Stimulated activated CD4-positive, alpha-beta T cell treated with anti-CD3 and anti-CD28 coated beads, Interleukin-12 subunit alpha, Interleukin-12 subunit beta, amount 100 ng/mL, for 24 hours (primary cell): ENCODE data around the gene ABCB1.

Experiments
- DNase-seq, 2 experiments: peaks; one replicate each; pipeline ENCODE4 v3.0.0-alpha.2; 2020; ENCODE audit warnings: low read depth in 2 of 2

ABCB1 gene

DNA sequence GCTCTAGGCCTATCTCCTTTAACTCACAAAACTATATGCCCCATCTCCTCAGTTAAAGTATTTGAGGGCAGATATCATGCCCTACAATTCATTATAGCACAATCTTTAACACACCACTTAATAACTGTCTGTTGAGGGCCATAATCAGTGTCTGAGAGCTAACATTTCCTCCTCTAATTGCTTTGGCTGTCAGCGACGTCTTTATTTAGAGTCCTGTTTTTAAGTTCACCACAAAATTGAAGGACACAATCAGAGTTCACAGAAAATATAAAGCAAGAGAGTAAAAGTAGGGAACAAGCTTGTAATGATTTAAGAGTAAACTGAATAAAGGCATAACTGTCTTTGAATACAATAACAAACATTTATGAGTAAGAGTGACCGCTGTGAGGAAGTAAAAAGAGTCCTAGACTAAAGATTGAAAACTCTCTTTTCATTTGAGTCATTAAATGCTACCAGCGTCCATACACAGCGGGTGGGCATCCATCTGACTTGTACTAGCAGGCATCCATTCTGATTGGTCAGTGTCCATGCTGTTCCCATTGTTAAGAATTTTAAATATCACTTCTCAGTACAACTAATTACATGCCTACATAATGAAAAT lies 86.8 kb downstream of the ABCB1 start:
- no peak for DNase-seq

DNA sequence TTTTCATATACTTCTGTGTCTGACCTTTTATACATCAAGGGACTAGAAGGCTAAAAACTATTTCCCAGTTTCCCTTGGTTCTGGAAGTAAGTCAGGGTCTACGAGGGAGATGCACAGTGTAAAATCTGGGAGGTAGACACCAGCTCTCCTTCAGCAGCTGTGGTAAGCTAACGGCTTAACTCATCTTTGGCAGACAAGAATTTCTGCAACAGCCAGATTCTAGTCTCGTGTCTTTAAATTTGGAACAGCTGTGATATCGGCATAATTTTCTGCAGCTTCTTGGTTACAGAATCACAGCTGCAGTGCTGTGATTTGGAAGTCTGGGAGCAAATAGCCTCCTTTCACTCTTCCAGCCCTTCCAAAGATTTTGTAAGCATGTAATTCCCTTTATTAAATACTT lies 87.8 kb downstream of the ABCB1 start:
- DNase-seq = no peak

DNA sequence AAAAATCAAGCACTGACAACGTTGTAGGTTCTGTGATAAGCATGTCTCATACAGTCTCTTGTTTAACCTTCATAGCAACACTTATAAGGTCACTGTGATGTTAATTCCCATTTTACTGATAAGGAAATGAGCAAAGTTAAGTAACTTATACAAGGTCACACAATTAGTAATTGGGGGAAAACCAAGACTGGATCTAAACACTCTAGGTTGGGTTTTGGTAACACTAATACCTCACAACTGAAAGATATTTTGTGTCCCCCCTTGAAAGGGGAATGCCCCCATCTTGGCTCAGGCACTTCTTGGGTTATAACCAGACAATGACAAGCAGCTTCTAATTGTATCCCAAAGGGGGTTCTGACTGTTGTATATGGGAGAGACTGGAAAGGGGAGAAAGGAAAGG lies 89.2 kb downstream of the ABCB1 start:
- no peak for DNase-seq

DNA sequence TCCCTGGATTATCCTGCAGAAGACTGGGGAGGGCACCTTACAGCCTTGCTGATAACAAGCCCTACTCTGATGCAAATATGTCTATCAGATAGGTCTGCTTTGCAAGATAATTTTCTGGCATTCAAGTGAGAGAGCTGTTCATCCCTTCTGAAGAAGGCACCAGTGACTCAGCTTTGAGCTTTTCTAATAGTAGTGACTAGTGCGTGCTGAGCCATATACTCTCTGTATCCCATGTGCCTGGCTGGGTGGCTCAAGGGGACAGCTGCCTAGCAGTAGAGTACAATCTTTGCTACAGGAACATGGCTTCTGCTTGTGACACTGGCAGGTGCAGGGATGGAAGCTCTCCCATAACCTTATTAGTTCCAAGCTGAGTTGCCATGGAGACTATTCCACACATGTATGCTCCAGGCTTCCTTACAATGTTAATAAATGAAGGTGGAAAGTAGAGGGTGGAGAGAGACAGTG lies 90.2 kb downstream of the ABCB1 start:
- DNase-seq = no peak

DNA sequence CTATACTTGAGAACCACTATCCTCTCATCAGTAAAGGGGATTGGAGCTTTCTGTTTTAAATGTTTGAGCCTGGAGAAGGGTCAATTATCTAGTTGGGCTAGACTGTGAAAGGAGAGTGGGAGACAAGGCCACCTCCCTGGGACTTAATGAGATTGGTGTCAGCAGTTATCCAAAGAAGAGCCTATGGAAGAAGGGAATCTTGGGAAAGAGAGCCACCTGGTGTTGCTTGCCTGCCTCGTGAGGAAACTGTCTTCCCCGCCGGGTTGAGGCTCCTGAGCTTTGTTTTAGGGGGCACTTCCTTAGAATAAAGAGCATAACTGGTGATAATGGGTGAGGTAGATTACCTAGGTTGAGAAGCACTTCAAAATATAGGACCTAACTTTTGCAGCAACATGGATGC lies 93.2 kb downstream of the ABCB1 start:
- no peak for DNase-seq

DNA sequence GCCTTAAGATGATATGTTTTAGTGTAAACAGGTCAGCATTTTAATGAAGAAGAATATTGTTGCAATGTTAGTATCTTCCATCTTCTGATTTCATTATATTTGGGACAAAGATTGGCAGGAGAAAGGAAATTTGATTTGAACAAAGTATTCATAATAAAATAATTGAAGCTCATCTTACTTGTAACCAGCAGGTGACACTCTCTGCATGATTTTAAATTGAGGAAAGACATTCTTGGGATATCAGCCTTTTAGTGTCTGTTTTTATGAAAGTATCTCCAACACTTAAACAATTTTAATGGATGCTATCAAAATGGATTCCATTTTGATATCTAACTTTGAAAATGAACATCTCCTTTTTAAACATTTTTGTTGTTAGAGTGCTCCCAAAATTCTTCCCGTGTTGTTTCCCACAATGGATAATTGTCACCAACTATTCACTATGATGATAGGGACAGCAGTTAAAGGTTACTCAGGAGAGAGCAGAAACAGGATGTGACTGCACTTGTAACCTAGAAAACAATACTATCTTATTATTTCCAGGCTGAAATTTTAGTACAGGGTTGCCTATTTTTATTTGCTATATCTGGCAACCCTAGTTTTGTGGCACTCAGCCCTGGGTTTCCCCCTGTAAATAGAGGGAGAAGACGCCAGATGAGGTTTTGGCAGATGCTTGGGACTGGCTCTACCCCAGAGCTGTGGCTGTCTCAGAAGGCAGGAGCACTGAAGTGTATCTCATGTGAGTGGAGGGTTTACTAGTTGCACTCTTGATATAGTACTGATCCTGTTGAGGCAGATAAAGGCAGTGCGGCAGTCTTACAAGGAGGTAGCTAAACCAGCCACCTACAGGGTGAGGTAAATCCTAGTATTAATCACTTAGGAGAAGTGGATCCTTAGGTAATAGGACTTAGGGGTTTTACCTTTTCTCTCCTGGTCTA lies 94.2 kb downstream of the ABCB1 start:
- no peak for DNase-seq

DNA sequence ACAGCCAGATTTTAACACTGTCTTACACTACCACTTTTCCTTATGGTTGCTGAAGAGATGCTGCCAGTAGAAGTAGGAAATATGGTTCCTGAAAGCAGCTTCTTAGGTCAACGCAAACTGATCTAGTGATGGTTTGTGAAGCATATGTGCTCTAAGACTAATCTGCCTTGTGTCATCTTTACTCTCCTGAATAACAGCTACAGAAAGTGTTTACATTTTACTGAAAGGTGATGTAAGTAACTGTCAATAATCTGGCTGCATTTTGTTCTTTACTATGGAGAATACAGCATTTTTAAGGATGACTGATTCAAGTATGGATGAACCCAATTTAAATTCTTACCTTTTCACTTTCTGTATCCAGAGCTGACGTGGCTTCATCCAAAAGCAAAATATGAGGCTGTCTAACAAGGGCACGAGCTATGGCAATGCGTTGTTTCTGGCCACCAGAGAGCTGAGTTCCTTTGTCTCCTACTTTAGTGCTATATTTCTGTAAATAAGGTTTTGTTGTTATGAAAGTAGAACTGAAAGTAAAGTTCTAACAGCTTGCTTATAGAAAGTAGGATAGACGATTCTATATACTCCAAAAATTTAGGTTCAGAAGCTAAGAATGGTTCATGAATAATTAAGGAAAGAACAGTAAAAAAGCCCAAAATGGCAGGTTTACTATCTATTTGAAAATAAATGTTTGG lies 95.0 kb downstream of the ABCB1 start:
- DNase-seq = no peak

DNA sequence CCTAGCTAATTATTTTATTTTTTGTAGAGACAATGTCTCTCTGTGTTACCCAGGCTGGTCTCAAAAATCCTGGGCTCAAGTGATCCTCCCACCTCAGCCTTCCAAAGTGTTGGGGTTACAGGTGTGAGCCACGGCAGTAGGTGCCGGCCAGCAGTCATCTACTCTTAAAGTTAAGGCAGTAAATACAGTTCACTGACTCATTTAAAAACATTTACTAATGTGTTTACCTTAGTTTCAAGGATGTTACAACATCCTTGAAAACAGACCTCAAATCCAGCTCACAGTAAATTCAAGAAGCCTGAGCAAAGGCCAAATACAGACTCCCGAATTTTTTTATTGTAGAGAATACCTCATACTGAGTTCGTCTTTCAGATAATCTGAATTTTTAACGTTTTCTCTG lies 95.6 kb downstream of the ABCB1 start:
- no peak for DNase-seq

DNA sequence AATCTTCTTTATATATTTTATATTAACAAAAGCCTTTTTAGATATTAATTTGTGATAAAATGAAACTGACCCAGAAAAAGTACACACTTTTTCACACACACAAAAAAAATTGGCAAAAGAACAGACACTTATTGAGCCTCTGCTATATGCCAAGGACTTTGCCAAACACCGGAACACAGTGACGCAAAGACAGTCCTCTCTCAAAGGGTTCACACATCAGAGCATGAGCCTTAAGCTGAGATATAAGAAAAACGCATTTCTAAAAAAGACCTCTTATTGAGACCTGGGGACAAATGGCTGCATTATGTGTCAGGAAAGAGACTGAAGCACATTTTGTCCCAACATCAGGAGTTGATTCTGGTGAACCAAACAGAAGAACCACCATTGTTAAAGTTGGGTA lies 101.2 kb downstream of the ABCB1 start:
- DNase-seq = no peak

DNA sequence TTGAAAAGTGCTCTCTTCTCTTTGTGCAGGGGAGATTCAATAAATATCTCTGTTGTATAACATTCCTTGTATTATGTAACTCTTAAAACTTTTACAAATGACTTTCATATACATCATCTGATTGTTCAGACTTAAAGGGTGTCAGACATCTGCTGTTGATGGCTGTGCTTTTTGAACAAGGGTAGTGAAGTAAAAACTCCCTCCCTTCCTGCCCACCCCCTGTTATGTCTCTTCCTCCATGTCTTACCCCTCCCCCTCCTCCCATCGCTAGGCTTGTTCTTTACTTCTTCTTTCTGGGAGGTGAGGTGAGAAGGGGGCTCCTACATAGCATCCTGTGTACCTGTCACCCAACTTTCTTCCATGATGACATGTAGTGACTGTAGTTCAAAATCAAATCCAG lies 101.8 kb downstream of the ABCB1 start:
- DNase-seq = no peak

DNA sequence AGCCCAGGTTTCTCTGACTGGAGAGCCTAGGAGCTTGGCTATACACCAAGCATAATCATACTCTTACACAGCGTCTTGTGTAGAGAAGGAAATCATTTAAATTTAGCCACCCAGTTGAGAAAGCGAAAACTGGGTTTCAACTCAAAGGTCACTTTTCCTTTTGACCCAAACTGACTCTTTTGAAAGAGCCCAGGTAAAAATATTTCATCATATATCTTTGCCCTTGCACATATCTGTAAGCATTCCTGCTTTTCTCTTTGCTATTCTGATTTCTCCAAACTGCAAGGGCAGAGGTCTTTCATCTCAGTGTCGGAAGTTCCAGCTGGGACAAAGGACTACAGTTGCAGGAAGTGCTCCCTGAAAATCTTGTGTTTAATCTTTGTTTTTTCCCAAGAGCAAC lies 103.2 kb downstream of the ABCB1 start:
- DNase-seq = no peak

DNA sequence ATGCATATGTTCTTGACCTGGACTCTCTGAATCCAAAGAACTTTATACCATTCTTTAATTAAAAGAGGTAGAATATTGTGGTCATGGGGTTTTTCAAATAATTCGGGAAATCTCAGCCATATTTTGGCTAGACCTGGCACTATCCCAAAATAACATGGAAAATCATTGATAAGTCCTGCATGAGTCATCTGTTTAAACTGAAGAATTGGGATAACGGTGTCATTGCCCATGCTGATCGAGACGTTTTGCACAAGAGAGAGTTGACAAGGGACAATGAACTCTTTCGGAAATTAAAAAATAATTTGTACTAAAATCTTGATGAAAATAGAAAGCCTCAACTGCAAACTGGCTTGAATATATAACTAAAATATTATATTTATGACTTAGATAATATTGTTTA lies 105.3 kb downstream of the ABCB1 start:
- DNase-seq = no peak

DNA sequence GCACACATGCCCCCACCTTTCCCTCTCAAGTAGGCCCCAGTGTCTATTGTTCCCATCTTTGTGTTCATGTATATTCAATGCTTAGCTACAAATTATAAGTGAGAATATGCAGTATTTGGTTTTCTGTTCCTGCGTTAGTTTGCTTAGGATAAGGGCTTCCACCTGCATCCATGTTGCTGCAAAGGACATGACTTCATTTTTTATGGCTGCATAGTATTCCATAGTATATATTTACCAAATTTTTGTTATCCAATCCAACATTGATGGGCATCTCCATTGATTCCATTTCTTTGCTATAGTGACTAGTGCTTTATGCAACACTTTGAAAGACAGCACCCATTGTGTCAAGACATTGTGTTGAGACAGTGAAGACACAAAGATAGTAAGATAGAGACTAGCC lies 106.2 kb downstream of the ABCB1 start:
- DNase-seq = no peak

DNA sequence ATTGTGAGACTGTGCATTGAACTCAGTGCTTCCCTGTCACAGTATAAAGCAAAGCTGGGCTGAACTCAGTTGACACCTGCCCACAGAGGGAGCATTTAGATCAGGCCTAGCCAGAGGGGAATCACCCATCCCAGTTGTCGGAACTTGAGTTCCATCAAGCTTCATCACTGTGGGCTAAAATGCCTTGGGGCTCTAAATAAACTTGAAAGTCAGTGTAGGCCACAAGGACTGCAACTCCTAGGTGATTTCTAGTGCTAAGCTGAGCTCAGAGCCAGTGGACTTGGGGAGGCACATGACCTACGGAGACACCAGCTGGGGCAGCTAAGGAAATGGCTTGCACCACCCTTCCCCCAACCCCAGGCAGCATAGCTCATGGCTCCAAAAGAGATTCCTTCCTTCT lies 117.6 kb downstream of the ABCB1 start:
- no peak for DNase-seq

DNA sequence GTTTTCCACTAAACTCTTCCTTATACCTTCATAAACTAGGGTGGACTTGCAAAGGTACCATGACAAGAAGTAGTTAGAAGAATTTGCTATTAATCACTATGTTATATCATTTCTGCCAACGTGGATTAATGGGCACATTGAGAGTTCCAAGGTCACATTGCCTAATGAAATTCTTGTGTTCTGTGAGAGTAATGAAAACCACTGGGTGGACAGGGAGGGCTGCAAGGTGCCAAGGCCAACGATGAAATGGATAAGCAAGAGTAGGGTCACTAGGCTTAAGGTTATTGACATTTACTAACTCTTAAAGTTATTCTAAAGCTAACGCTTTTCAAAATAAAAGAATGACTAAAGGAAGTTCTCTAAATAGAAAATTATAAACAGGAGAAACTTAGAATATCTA lies 118.6 kb downstream of the ABCB1 start:
- DNase-seq = no peak

DNA sequence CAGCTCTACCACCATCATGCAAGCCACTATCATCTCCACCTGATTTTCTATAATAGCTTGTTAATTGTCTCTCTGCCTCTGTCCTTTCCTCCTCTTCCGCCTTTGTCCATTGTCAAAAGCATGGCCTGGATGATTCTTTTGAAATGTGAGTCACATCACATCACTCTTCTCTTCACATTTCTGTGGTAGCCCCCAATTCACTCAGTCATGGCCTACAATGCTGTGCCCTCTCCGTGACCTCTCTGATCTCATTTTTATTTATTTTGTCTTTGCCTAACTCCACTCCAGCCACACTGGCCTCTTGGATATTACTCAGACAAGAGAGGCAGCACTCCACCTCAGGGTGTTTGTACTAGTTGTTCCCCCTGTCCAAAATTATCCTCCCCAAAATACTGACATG lies 120.3 kb downstream of the ABCB1 start:
- no peak for DNase-seq

DNA sequence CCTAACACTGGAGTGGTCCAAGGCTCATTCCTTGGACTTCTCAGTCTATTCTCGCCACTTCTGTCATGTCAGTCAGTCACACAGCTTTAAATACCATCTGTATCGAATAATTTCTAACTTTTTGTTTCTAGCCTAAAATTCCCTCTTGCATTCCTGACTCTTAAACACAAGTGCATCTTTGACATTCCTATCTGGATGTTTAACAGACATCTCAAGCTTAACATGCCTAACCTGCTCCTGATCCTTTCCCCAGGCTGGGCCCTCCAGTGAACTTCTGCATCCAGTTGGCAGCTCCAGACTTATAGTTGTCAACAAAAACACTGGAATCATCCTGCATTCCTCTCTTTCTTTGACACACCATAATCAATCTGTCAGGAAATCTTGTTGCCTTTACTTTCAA lies 120.7 kb downstream of the ABCB1 start:
- no peak for DNase-seq

DNA sequence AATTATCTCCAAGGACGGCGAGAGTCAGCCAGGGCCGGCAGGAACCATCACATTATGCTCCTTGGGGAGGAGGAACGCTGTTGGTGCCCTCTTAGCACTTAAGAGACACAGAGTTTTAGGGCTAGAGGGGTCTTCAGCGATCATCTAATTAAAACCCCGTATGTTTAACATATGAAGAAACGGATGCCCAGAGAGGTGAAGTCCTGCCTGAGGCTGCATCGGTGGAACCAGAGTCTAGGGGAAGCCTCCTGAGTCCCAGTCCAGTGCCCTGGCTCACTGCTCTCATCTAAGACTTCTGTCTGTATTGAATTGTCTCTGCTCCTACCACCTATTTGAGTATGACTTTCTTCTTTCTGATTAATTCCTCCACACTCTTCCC lies 124.5 kb downstream of the ABCB1 start:
- DNase-seq = no peak

DNA sequence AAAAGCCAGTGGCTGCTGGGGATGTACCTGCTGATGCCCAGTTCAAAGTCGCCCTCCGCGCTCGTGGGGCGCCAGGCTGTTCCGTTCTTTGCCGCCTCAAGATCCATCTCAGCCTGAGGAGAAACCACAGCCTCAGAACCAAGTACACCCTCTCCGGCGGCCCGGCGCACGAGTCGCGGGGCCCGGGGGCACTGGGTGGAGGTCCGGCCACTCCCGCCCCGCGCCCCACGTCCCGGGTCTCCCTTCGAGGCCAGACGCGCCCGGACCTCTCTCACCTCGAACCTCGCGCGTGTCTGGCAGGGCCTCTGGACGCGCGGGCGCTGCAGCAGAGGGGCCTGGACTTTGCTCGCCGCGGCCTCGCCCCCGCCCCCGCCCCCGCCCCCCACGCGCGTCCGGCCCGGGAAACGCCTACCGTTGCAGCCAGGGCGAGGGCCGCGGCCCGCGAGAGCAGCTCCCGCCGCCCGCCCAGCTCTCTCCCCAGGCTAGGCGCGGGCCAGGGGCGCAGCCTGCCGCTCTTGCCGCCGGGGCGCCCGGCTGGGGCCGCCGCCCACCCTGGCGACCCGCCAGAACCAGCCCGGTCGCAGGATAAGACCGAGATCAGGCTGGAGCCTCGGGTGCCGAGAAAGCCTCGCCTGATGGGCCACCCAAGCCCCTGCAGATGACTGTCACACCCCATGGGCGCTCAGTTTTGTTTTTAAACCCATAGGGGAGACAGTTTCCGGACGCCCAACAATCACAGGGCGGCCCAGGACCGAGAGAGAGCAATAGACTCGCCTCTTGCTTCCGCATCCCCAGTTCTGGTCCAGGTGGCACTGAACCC lies 125.1 kb downstream of the ABCB1 start, which contains the start of gene ABCB4:
Gene ABCB4, minus strand, starts transcription at position 322 of the 820 bp plus-strand sequence. Its CDS starts 215 bp downstream, at position 107.
- DNase-seq = no peak

DNA sequence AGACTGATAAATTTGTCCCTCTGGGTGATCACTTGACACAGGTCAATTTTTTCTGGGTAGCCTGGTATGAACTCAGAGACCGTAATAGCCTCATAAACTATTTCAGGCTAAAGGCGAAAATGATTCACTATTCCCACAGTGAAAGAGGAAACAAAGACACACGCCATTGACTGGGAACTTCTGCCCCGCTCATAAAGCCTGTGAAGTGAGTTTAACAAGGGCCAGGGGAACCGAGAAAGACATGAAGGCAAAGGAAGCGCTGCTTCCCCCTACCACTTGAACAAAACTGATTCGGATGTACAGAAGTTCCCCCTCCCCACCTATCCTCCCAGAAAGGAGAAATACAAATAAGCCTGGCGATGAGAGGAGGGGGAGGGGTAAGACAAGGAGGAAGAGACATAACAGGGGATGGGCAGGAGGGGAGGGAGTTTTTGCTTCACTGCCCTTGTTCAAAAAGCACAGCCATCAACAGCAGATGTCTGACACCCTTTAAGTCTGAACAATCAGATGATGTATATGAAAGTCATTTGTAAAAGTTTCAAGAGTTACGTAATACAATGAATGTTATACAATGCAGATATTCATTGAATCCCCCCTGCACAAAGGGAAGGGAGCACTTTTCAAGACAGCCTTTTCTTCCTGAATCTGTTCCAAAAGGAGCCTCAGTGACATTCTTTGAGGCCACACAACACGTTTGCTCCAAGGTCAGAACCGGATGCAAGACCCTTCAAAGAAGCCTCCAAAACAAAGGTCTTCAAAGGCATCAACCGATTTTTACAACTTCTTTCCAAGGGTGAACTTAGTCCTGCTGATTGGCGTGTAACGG lies 125.9 kb downstream of the ABCB1 start:
- DNase-seq = no peak

DNA sequence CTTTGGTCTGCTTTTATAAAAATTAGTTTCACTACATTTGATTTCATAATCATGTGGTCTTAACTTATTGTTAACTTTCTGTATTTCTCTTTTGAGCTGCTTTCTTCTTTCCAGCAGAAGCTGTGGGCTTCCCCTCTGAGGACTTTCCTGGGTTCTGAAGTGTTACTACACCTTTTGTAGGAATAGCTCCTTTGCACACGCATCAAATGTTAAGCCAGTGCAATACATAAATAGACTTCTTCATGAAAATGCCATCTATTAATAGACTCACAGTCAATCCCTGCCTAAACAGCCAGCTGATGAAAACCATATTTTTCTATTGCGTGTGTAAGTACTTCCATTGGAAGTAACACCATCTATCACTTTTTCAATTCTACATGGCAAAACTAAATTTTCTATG lies 126.7 kb downstream of the ABCB1 start:
- no peak for DNase-seq
